Uterus (tissue), 4 donors: ENCODE measurements around the gene EPB41L2. TPM values are rescaled to one million over a fixed set of nuclear protein-coding genes. Genes with fewer than 3 reads are reported as not detected.
"Not testable (repeated sequence)": the region's sequence is repeated elsewhere in the genome, so short reads cannot be mapped to it uniquely, and the experiment has no call there.

Experiments used
- DNase-seq, 2 donors: peaks; one replicate each; pipeline ENCODE4 v3.0.0-alpha.2; 2019 to 2020
- H3K27ac ChIP-seq, 2 donors: fragments of 200-600 bp; sonication (generic); 1 replicate in 1 of 2; 2 replicates in 1 of 2; pipeline ENCODE4 v1.5.1; 2016 to 2018
- H3K27me3 ChIP-seq, 2 donors: fragments of 200-600 bp; sonication (generic); one replicate each; pipeline ENCODE4 v1.5.1; 2018 to 2019; ENCODE audit warnings: control low read depth in 1 of 2
- H3K36me3 ChIP-seq, 2 donors: fragments of 200-600 bp; sonication (generic); one replicate each; pipeline ENCODE4 v1.5.1; 2019; ENCODE audit warnings: control low read depth in 1 of 2
- H3K4me1 ChIP-seq, 2 donors: fragments of 200-600 bp; sonication (generic); one replicate each; pipeline ENCODE4 v1.5.1; 2018 to 2019; ENCODE audit warnings: control low read depth in 1 of 2
- H3K4me3 ChIP-seq, 2 donors: fragments of 200-600 bp; sonication (generic); 1 replicate in 1 of 2; 2 replicates in 1 of 2; pipeline ENCODE4 v1.5.1; 2018 to 2019; ENCODE audit warnings: mild to moderate bottlenecking in 1 of 2
- H3K9me3 ChIP-seq, 2 donors: fragments of 200-600 bp; sonication (generic); one replicate each; pipeline ENCODE4 v1.5.1; 2019; ENCODE audit warnings: control low read depth in 1 of 2
- CTCF ChIP-seq, 4 experiments: fragments of 200-600 bp in 2 of 4; fragments of 450-650 bp in 2 of 4; sonication (generic) in 2 of 4; IDR thresholded peaks; one replicate each; pipeline ENCODE4 v1.5.1; 2016 to 2019; ENCODE audit warnings: antibody characterized with exemption in 4 of 4, mild to moderate bottlenecking in 2 of 4, moderate library complexity in 1 of 4
- POLR2A ChIP-seq, 2 donors: fragments of 450-650 bp; IDR thresholded peaks; one replicate each; pipeline ENCODE4 v1.6.1; 2016; ENCODE audit warnings: antibody characterized with exemption in 2 of 2, mild to moderate bottlenecking in 1 of 2, moderate library complexity in 1 of 2
- intact Hi-C: fragments of 100-400 bp; cut with DNase I; formaldehyde crosslinking; loops from one replicate; pipeline ENCODE4 v1.15.1; 2023; ENCODE audit warnings: low total_unique reads
- total RNA-seq, 4 donors: library from RNA; depleted of rRNA in 3 of 4; stranded (reverse); fragments of >200 nt in 3 of 4; gene quantifications; one replicate each; pipeline versions ENCODE4 v1.1.0 to v1.2.4, GENCODE V29; 2014 to 2023
- donor health status: DM: yes; HTN: yes; CAD: no.

EPB41L2 gene
- total RNA-seq, 4 donors from 2014 or later: 72.5 to 237 (median 148) TPM

- intact Hi-C loops: no loop called here
- Histone ChIP-seq H3K4me3 (no peak overlapping the region), H3K36me3 (no peaks in the 10 kb centered on the region), H3K27ac (no peak overlapping the region), H3K27me3 (no peaks in the 10 kb centered on the region), H3K4me1 (no peaks in the 10 kb centered on the region), H3K9me3 (no peaks in the 10 kb centered on the region)
- TF ChIP-seq POLR2A (IDR thresholded peaks at IDR 0.05) (no peak), CTCF (IDR thresholded peaks at IDR 0.05) (no peak)
- DNase-seq: no peak
These were observed 117.6 kb downstream of the EPB41L2 start for GRCh38 chr6:130945401-130945919.

- Histone ChIP-seq H3K27ac (no peak overlapping the region), H3K4me3 (no peak overlapping the region), H3K36me3 (no peaks in the 10 kb centered on the region), H3K9me3 (no peaks in the 10 kb centered on the region), H3K4me1 (no peaks in the 10 kb centered on the region), H3K27me3 (no peaks in the 10 kb centered on the region)
- intact Hi-C loops: no loop called here
- no peak for DNase-seq
- TF ChIP-seq POLR2A (IDR thresholded peaks at IDR 0.05): no peak
These were observed 118.6 kb downstream of the EPB41L2 start for GRCh38 chr6:130944486-130944885.

DNA sequence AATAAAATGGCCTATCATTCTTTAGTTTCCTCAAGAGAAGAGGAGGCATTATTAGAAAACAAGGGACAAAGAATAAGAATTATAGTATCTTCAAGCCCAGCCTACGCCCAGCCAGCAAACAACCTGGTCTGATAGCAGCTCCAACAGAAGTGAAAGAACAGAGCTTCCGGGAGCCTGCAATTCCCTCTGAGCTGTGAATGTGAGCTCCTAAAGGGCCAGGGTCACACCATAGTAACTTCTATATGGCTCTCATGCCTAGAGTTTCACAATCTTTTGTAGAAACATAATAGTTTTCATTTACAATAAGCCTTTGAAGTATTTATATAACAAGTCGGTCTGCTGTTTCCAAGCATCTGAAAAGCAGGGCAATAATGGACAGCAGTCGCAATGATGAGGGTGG is 119.3 kb downstream of the EPB41L2 start:
- no peak for TF ChIP-seq CTCF (IDR thresholded peaks at IDR 0.05)
- no peak for TF ChIP-seq POLR2A (IDR thresholded peaks at IDR 0.05)
- intact Hi-C loops: no loop called here
- no peaks in the 10 kb centered on the region for H3K9me3 ChIP-seq
- no peak overlapping the region for H3K4me3 ChIP-seq
- DNase-seq: no peak
- H3K27me3 ChIP-seq: no peaks in the 10 kb centered on the region
- no peak overlapping the region for H3K27ac ChIP-seq
- no peaks in the 10 kb centered on the region for H3K36me3 ChIP-seq
- no peaks in the 10 kb centered on the region for H3K4me1 ChIP-seq

- H3K4me1 ChIP-seq, DNase-seq, H3K27me3 ChIP-seq, H3K9me3 ChIP-seq, H3K36me3 ChIP-seq, H3K27ac ChIP-seq, intact Hi-C loops, H3K4me3 ChIP-seq: not testable (repeated sequence)
These were observed 120.3 kb downstream of the EPB41L2 start for GRCh38 chr6:130942752-130943151.

- intact Hi-C loops: no loop called here
- Histone ChIP-seq H3K36me3 (no peaks in the 10 kb centered on the region), H3K9me3 (no peaks in the 10 kb centered on the region), H3K27ac (peak overlapping the region in 1 of 2 donors; percentile 7), H3K4me1 (peaks cover 0 to 10% of the 10 kb centered on the region in 2 donors), H3K27me3 (no peaks in the 10 kb centered on the region), H3K4me3 (no peak overlapping the region)
- DNase-seq: no peak
- TF ChIP-seq CTCF (IDR thresholded peaks at IDR 0.05): no peak
- TF ChIP-seq POLR2A (IDR thresholded peaks at IDR 0.05): no peak
These were observed 125.0 kb downstream of the EPB41L2 start for GRCh38 chr6:130937942-130938604.

DNA sequence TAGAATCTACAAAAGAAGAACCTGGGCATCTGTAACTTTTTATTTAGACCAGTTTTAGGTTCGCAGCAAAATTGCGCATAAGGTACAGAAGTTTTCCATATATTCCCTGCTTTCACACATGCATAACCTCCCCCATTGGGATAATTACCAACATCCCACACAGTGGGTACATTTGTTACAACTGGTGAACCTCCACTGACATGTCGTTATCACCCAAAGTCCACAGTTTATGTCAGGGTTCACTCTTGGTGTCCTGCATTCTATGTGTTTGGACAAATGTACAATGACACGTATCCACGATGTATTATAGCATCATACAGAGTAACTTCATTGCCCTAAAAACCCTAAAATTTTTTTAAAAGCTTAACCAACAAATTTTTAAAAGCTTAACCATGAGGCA is 126.1 kb downstream of the EPB41L2 start:
- DNase-seq: no peak
- no peaks in the 10 kb centered on the region for H3K27me3 ChIP-seq
- intact Hi-C loops: no loop called here
- no peaks in the 10 kb centered on the region for H3K9me3 ChIP-seq
- H3K4me3 ChIP-seq: no peak overlapping the region
- TF ChIP-seq POLR2A (IDR thresholded peaks at IDR 0.05) (no peak), CTCF (IDR thresholded peaks at IDR 0.05) (no peak)
- H3K4me1 ChIP-seq: peaks cover 0 to 10% of the 10 kb centered on the region in 2 donors
- no peak overlapping the region for H3K27ac ChIP-seq
- no peaks in the 10 kb centered on the region for H3K36me3 ChIP-seq
